B cell (primary cell): ENCODE results near the gene GLI3. TPM values are rescaled to one million over a fixed set of nuclear protein-coding genes. Genes with fewer than 3 reads are reported as not detected.

Experiments used
- ATAC-seq: fragments of 200-7000 bp; cut with Tn5 transposase; one replicate; pipeline ENCODE4 v1.10.0; 2021; ENCODE audit warnings: low read depth, mild to moderate bottlenecking, moderate number of reproducible peaks, moderate library complexity
- CTCF ChIA-PET: fragments of 350-600 bp; sonication (Branson Sonifier 250); formaldehyde crosslinking; loops from one replicate; lab custom pipeline; 2021; ENCODE audit warnings: antibody characterized with exemption, inconsistent platforms; lab: Charles Lee
- POLR2A ChIA-PET: fragments of 350-600 bp; sonication (Branson Sonifier 250); formaldehyde crosslinking; loops from one replicate; lab custom pipeline; 2021; ENCODE audit warnings: antibody characterized with exemption; lab: Charles Lee
- DNase-seq: peaks from one replicate; pipeline ENCODE4 v3.0.0; 2013
- H2AFZ ChIP-seq: 2 replicates; pipeline ENCODE4 v1.6.1; 2012; ENCODE audit warnings: mild to moderate bottlenecking, low read depth, low read length; ENCODE audit not compliant: insufficient read depth, poor library complexity, severe bottlenecking
- H3K27ac ChIP-seq, 2 donors: 1 replicate in 1 of 2; 2 replicates in 1 of 2; pipeline ENCODE4 v1.5.1; 2012 to 2013; ENCODE audit warnings: low read length in 2 of 2, mild to moderate bottlenecking in 2 of 2, moderate library complexity in 1 of 2
- H3K27me3 ChIP-seq, 4 experiments: fragments of 200-600 bp in 1 of 4; sonication (generic) in 1 of 4; replicated peaks in 1 of 4; 1 replicate in 2 of 4; 2 replicates in 2 of 4; pipeline versions ENCODE4 v1.6.1 to v1.7.0; 2013 to 2016; ENCODE audit warnings: low read length in 3 of 4, mild to moderate bottlenecking in 2 of 4, mixed read lengths in 1 of 4, moderate library complexity in 1 of 4; ENCODE audit not compliant: insufficient read depth in 4 of 4, control insufficient read depth in 3 of 4; ENCODE audit errors: control extremely low read depth in 1 of 4
- H3K36me3 ChIP-seq, 2 experiments: replicated peaks in 1 of 2; 1 replicate in 1 of 2; 2 replicates in 1 of 2; pipeline versions ENCODE4 v1.6.1 to v1.7.1; 2013; ENCODE audit warnings: low read length in 1 of 2; ENCODE audit not compliant: insufficient read depth in 2 of 2, control insufficient read depth in 1 of 2; ENCODE audit errors: control extremely low read depth in 1 of 2, extremely low read depth in 1 of 2
- H3K4me1 ChIP-seq, 2 donors: fragments of 200-600 bp in 1 of 2; sonication (generic) in 1 of 2; 1 replicate in 1 of 2; 2 replicates in 1 of 2; pipeline versions ENCODE4 v1.5.1 to v1.6.1; 2013 to 2017; ENCODE audit warnings: low read length in 2 of 2; ENCODE audit not compliant: control insufficient read depth in 2 of 2, insufficient read depth in 2 of 2
- H3K4me2 ChIP-seq: replicated peaks from 2 replicates; pipeline ENCODE3; 2012; ENCODE audit warnings: mild to moderate bottlenecking, low read depth, low read length; ENCODE audit not compliant: poor library complexity, severe bottlenecking
- H3K4me3 ChIP-seq, 5 experiments: fragments of 200-600 bp in 1 of 5; sonication (generic) in 1 of 5; 1 replicate in 3 of 5; 2 replicates in 2 of 5; pipeline versions ENCODE4 v1.5.1 to v1.7.0; 2011 to 2016; ENCODE audit warnings: low read length in 4 of 5, mild to moderate bottlenecking in 4 of 5, low read depth in 2 of 5, control low read depth in 1 of 5, moderate library complexity in 1 of 5; ENCODE audit not compliant: insufficient read depth in 1 of 5; ENCODE audit errors: control extremely low read depth in 1 of 5, extremely low read depth in 1 of 5
- H3K79me2 ChIP-seq: fragments of 200-600 bp; sonication (generic); one replicate; pipeline ENCODE4 v1.6.0; 2016; ENCODE audit warnings: low read length; ENCODE audit not compliant: control insufficient read depth, insufficient read depth
- H3K9ac ChIP-seq: fragments of 200-600 bp; sonication (generic); 2 replicates; pipeline ENCODE4 v1.6.1; 2017; ENCODE audit warnings: mild to moderate bottlenecking, low read length, moderate library complexity
- H3K9me3 ChIP-seq, 3 donors: one replicate each; pipeline versions ENCODE4 v1.6.1 to v1.7.1; 2013; ENCODE audit warnings: low read length in 2 of 3; ENCODE audit not compliant: control insufficient read depth in 2 of 3, insufficient read depth in 1 of 3; ENCODE audit errors: control extremely low read depth in 1 of 3
- H4K20me1 ChIP-seq: 2 replicates; pipeline ENCODE4 v1.6.0; 2012; ENCODE audit warnings: mild to moderate bottlenecking, low read length; ENCODE audit not compliant: insufficient read depth, control insufficient read depth, poor library complexity, severe bottlenecking
- H3K27ac Mint-ChIP-seq: one replicate; pipeline ENCODE4 v1.8.0; 2021; ENCODE audit warnings: mixed read lengths
- H3K27me3 Mint-ChIP-seq: one replicate; pipeline ENCODE4 v1.8.0; 2021; ENCODE audit warnings: mixed read lengths
- H3K4me1 Mint-ChIP-seq: one replicate; pipeline ENCODE4 v1.8.0; 2021; ENCODE audit warnings: mixed read lengths
- H3K4me3 Mint-ChIP-seq: one replicate; pipeline ENCODE4 v1.8.0; 2021; ENCODE audit warnings: mixed read lengths
- H3K9me3 Mint-ChIP-seq: one replicate; pipeline ENCODE4 v1.8.0; 2022; ENCODE audit warnings: mixed read lengths; ENCODE audit not compliant: insufficient read depth
- EZH2 ChIP-seq: IDR thresholded peaks from 2 replicates; pipeline ENCODE4 v1.6.1; 2012; ENCODE audit warnings: borderline replicate concordance, low read depth, mild to moderate bottlenecking, moderate library complexity, low read length; ENCODE audit not compliant: insufficient read depth, poor library complexity, severe bottlenecking
- WGBS: methylation state at CpG from one replicate; pipeline ENCODE4 v1.1.5; 2013; ENCODE audit warnings: missing lambda C conversion rate; ENCODE audit not compliant: insufficient coverage; 5-methylcytosine and 5-hydroxymethylcytosine counted together
- intact Hi-C: fragments of 100-400 bp; cut with micrococcal nuclease; formaldehyde crosslinking; loops from one replicate; pipeline ENCODE4 v1.10.0; 2022
- polyA plus RNA-seq: library from polyadenylated mRNA; depleted of rRNA; stranded (reverse); fragments of >200 nt; gene quantifications from 2 replicates; pipeline ENCODE4 v1.2.3, GENCODE V29; 2012
- total RNA-seq, 2 donors: library from RNA; stranded (reverse); fragments of 120-200 nt in 1 of 2; gene quantifications; 1 replicate in 1 of 2; 2 replicates in 1 of 2; pipeline versions ENCODE4 v1.2.3 to v1.2.4, GENCODE V29; 2013 to 2022
- TF ChIP-seq, protein P1 (sequence below): fragments of 200-600 bp; IDR thresholded peaks from one replicate; pipeline ENCODE4 v1.8.0; 2022; ENCODE audit warnings: antibody characterized with exemption, mild to moderate bottlenecking

Gene GLI3
- total and polyA plus RNA-seq, 2 donors (not counting 1 experiment from before 2014, with no cell fraction given): not detected

DNA sequence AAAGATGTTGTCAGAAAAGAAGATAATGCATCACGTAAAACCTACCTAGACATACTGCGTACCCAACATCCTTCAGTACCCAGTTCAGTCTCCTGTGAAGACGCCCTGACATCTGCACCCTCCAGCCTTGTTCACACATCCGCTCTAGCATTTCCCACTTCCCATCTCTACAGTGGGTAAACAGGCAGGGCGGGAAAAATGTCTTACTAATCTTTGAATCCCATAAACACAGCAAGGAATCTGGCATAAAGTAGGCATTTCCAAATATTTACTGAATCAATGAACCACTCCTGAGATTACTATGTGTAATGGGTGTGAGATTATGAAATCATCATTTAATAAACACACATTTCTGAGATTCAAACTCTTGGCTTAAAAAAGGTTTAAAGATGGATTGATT is 132.8 kb downstream of the GLI3 start:
- no peaks in the 10 kb centered on the region for H3K27me3 ChIP-seq
- WGBS: 96% methylated on average over 4 of the region's 5 CpGs
- TF ChIP-seq EZH2: no peak
- TF ChIP-seq, protein P1, sequence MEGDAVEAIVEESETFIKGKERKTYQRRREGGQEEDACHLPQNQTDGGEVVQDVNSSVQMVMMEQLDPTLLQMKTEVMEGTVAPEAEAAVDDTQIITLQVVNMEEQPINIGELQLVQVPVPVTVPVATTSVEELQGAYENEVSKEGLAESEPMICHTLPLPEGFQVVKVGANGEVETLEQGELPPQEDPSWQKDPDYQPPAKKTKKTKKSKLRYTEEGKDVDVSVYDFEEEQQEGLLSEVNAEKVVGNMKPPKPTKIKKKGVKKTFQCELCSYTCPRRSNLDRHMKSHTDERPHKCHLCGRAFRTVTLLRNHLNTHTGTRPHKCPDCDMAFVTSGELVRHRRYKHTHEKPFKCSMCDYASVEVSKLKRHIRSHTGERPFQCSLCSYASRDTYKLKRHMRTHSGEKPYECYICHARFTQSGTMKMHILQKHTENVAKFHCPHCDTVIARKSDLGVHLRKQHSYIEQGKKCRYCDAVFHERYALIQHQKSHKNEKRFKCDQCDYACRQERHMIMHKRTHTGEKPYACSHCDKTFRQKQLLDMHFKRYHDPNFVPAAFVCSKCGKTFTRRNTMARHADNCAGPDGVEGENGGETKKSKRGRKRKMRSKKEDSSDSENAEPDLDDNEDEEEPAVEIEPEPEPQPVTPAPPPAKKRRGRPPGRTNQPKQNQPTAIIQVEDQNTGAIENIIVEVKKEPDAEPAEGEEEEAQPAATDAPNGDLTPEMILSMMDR: no peak
- no peak overlapping the region for H2AFZ ChIP-seq
- Mint-ChIP-seq H3K27me3 (peaks cover 10% of the 10 kb centered on the region), H3K9me3 (no peaks in the 10 kb centered on the region), H3K4me1 (no peaks in the 10 kb centered on the region), H3K27ac (no peak overlapping the region), H3K4me3 (no peak overlapping the region)
- H3K79me2 ChIP-seq: no peaks in the 10 kb centered on the region
- no peak overlapping the region for H3K27ac ChIP-seq
- H3K36me3 ChIP-seq: no peaks in the 10 kb centered on the region
- CTCF ChIA-PET: interaction anchor here (1.3 kb wide), 1 partner anchor 22 kb away, joined by 3 read pairs; no protein-coding TSS in a partner anchor
- intact Hi-C loops: no loop called here
- no peak overlapping the region for H3K4me3 ChIP-seq
- no peaks in the 10 kb centered on the region for H4K20me1 ChIP-seq
- no peak overlapping the region for H3K9ac ChIP-seq
- DNase-seq: no peak
- no peak for ATAC-seq
- H3K9me3 ChIP-seq: no peaks in the 10 kb centered on the region
- no peak overlapping the region for H3K4me2 ChIP-seq
- no peaks in the 10 kb centered on the region for H3K4me1 ChIP-seq
- POLR2A ChIA-PET: no interaction called here

DNA sequence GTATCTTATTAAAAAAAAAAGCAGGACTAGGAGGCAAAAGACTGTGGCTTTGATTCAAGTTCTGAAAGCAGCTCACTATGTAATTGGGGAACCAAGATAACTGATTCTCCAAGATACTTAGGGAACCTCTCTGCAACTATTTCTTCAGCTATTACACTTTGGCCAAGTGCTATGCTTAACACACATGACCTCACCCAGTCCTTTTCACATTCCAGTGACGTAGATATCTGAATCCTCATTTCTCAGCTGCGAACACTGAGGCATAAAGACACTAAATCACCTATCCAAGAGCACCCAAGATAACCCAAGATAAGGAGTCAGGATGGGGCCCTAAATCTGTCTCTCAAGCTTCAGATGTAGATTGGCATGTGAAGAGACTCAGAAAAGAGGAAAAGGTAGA is 133.6 kb downstream of the GLI3 start:
- Histone ChIP-seq H3K79me2 (no peaks in the 10 kb centered on the region), H3K4me1 (no peaks in the 10 kb centered on the region), H4K20me1 (no peaks in the 10 kb centered on the region), H3K27ac (no peak overlapping the region), H3K9ac (no peak overlapping the region), H3K27me3 (no peaks in the 10 kb centered on the region), H3K9me3 (no peaks in the 10 kb centered on the region), H3K36me3 (no peaks in the 10 kb centered on the region), H3K4me3 (no peak overlapping the region), H3K4me2 (no peak overlapping the region), H2AFZ (no peak overlapping the region)
- ChIA-PET CTCF (interaction anchor here (1.3 kb wide), 1 partner anchor 23 kb away, joined by 3 read pairs; no protein-coding TSS in a partner anchor), POLR2A (no interaction called here)
- ATAC-seq (no peak), DNase-seq (no peak)
- intact Hi-C loops: no loop called here
- no peak overlapping the region for H3K4me3 Mint-ChIP-seq
- peaks cover 2% of the 10 kb centered on the region for H3K27me3 Mint-ChIP-seq
- H3K9me3 Mint-ChIP-seq: no peaks in the 10 kb centered on the region
- H3K4me1 Mint-ChIP-seq: no peaks in the 10 kb centered on the region
- H3K27ac Mint-ChIP-seq: no peak overlapping the region
- WGBS: 100% methylated on average over 1 of the region's 2 CpGs
- no peak for TF ChIP-seq EZH2
- TF ChIP-seq, protein P1: no peak
